ENCODE data around the gene CPXM1.
A peak's percentile ranks its signal among the peaks of the same experiment; 100 is the strongest.

Gene CPXM1

DNA sequence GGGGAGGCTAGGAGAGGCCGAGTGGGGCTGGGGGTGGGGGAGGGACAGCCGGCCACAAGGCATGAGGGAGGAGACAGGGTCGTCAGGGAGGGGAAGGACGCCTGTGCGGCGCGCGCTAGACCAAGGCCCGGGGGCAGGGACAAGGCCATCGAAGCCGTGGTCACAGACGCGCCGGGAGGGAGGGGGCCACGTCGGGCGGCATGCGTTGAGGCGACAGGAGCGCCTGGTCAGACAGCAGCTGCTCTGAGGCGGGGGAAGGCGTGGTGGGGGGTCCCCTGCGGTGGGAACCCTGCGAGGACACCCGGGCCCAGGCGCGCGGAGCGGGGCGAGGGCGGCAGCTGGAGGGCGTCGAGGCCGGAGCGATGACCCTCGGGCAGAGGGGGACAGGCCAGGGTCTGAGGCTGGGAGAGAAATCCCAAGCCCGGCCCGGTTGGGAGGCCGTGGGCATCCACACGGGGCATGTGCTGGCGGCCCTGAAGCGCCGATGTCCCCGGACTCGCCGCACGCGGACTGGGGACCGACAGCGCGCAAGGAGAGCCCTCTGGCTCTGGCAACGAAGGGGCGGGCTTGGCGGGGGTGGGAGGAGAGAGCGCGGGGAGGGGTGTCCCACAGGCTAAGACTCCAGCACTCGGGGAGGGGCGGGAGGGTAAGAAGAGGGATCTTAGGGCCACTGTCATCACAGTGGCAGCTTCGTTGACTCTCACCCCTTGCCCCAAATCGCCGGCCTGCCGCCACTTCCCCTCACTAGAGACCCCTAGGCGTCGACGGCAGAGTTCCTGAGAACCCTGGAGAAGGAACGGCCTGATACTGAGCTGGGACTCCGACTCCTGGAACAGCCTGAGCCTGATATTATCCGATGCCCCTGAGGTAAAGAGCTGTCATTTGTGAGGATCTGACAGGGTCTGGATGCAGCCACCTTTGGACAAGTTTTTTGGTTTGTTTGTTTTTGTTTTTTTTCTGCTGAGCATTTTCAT is 20.8 kb upstream of the CPXM1 start:
- Histone ChIP-seq H3K9ac (ENCODE audit: low read depth, low read length) (no peak overlapping the region), H3K36me3 (ENCODE audit: insufficient read depth, low read length) (no peaks in the 10 kb centered on the region), H3K4me3 (ENCODE audit: low read length) (peak overlapping the region; percentile 23), H3K4me1 (ENCODE audit: insufficient read depth, low read length) (peaks cover 9% of the 10 kb centered on the region), H3K27me3 (ENCODE audit: insufficient read depth, low read length) (peaks cover 47% of the 10 kb centered on the region), H3K27ac (ENCODE audit: low read depth, low read length) (no peak overlapping the region), H3K9me3 (ENCODE audit: insufficient read depth, low read depth, low read length) (no peaks in the 10 kb centered on the region)
- WGBS, result 11% methylated on average over 68 of the region's 68 CpGs

DNA sequence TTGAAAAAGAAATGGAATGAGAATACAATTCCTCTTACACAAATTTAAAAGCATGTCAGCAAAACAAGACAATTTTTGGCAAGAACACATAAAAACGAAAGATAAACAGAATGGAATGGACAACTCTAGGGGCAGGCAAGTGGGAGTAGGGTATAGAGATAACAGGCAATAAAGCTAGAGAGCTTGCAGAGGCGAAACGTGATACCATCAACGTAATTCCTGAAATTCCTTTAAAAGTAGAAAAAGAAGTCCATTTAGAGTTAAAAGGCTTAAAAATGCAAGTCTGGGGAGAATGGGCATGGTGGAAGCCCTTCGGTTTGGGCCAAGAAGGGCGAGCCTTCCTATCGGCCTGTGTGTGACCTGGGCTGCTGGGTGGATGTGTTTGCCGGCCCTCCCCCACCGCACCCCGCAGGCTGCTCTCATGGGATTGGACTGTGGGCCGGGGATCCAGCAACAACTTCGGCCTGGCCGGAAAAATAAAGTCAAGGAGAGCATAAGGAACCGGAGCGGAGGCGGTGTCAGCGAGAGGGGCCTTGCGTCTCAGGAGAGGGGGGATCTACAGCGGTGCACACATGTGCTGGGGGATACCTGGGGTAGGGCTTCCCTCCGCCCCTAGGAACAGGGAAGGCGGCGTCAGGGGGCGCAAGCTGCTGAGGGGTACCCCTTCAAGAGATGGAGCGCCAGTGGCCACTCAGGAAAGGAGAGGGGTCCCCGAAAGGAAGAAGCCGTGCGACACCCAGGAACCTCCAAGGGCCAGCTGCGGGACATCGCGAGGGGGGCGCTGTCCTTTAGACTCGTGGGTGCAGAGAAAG is 19.9 kb upstream of the CPXM1 start:
- Histone ChIP-seq H3K4me3 (ENCODE audit: low read length) (peak overlapping the region; percentile 37), H3K9me3 (ENCODE audit: insufficient read depth, low read depth, low read length) (no peaks in the 10 kb centered on the region), H3K36me3 (ENCODE audit: insufficient read depth, low read length) (no peaks in the 10 kb centered on the region), H3K27ac (ENCODE audit: low read depth, low read length) (no peak overlapping the region), H3K27me3 (ENCODE audit: insufficient read depth, low read length) (peaks cover 40% of the 10 kb centered on the region), H3K4me1 (ENCODE audit: insufficient read depth, low read length) (peaks cover 9% of the 10 kb centered on the region), H3K9ac (ENCODE audit: low read depth, low read length) (no peak overlapping the region)
- 19% methylated on average over 32 of the region's 32 CpGs for WGBS

DNA sequence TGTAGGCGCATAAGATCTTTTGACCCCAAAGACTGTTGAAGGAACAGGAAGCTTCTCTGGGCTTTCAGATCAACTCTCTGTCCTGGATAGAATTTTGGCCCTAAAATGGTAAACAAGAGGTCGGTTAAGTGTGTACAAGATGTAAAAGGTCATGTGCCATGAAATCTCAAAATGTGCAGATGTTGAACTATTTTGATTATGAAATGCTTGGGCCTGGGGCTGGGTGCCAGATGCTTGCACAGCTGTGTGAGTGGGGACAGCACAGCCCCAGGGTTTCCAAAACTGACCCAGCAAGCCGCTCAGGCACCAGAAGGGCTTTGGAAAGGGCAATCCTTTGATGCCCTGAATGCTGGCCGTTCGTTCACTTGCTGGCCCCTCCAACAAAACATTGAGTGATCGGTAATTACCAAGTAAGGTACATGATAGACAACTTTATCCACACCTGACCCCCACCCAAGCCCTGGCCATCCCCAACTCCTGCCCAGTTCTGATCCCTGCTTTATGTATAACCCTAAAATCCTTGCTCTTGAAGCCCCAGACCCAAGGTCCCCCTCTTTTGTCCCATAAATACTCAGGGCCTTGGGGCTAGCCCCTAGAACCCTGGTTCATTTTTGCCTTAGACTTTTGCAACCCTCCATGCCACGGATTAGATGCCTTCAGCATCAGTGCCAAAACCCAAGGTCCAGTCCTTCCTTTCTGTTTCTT is 17.6 kb upstream of the CPXM1 start:
- no peak overlapping the region for H3K4me3 ChIP-seq (ENCODE audit: low read length)
- 94% methylated on average over 7 of the region's 7 CpGs for WGBS
- no peaks in the 10 kb centered on the region for H3K9me3 ChIP-seq (ENCODE audit: insufficient read depth, low read depth, low read length)
- H3K9ac ChIP-seq (ENCODE audit: low read depth, low read length), result no peak overlapping the region
- H3K27me3 ChIP-seq (ENCODE audit: insufficient read depth, low read length), result peaks cover 40% of the 10 kb centered on the region
- H3K4me1 ChIP-seq (ENCODE audit: insufficient read depth, low read length), result peaks cover 9% of the 10 kb centered on the region
- H3K27ac ChIP-seq (ENCODE audit: low read depth, low read length), result no peak overlapping the region
- H3K36me3 ChIP-seq (ENCODE audit: insufficient read depth, low read length), result no peaks in the 10 kb centered on the region

DNA sequence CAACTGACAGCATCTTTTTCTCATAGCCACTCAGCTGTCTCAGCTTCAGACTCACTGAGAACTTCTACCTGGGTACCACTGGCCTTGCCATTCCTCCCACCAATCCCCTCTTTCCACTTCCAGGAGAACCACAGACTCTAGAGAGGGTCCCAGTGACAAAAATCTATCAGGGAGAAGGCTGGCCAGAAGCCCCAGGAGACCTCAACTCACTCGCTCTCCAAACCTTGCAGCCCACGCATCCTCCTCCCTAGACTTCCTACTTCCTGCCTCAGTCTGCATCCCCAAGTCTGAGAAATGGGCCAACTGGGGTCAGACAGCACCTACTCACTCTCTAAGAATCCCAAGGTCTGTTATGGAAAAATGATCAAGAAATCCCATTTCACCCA is 16.9 kb upstream of the CPXM1 start:
- Histone ChIP-seq H3K27me3 (ENCODE audit: insufficient read depth, low read length) (peaks cover 39% of the 10 kb centered on the region), H3K36me3 (ENCODE audit: insufficient read depth, low read length) (no peaks in the 10 kb centered on the region), H3K9me3 (ENCODE audit: insufficient read depth, low read depth, low read length) (no peaks in the 10 kb centered on the region), H3K9ac (ENCODE audit: low read depth, low read length) (no peak overlapping the region), H3K4me3 (ENCODE audit: low read length) (no peak overlapping the region), H3K4me1 (ENCODE audit: insufficient read depth, low read length) (peaks cover 9% of the 10 kb centered on the region), H3K27ac (ENCODE audit: low read depth, low read length) (no peak overlapping the region)
- 89% methylated on average over 2 of the region's 2 CpGs for WGBS

DNA sequence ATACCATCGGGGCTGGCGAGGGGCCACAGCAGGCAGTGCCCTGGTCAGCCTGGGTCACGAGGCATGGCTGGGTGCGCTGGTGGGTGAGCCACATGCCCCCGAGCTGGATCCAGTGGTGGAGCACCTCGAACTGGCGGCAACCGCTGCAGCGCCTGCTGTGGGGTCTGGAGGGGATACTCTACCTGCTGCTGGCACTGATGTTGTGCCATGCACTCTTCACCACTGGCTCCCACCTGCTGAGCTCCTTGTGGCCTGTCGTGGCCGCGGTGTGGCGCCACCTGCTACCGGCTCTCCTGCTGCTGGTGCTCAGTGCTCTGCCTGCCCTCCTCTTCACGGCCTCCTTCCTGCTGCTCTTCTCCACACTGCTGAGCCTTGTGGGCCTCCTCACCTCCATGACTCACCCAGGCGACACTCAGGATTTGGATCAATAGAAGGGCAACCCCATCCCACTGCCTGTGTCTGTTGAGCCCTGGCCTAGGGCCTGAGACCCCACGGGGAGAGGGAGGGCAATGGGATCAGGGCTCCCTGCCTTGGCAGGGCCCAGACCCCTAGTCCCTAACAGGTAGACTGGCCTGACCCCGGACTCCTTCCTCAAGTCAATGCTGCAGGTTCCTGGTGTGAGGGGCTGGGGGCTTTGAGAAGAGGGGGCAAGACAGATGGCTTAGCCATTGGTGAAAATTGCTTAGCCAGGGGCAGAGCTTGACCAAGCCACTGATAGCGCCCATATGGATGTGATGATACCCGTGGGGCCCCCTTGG is 16.3 kb upstream of the CPXM1 start:
- 81% methylated on average over 20 of the region's 20 CpGs for WGBS
- no peak overlapping the region for H3K27ac ChIP-seq (ENCODE audit: low read depth, low read length)

DNA sequence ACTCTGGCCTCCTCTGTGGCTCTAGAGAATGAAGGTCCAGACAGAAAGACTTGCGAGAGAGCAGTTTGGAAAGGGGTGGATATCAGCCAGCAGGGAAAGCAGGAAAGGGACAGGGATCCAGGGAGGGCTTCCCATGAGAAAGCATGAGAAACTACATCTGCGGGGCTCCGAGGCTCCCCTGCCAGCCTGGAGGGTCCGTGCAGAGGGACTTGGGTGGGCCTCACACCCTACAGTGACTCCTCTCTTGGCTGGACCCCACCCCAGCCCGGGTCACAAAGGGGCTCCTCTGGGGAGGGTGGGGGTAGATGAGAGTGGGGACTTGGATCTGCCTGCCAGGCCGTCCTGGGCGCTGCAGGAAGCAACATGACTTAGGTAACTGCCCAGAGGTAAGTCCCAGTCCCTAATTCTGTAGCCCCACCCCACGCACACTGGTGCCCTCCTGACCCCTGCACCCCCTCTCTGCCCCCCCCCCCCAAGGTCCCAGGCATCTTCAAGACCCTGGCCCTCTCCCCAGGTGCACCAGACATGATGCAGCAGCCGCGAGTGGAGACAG is 15.7 kb upstream of the CPXM1 start, which contains the start of gene TMEM239:
Gene TMEM239, plus strand, starts transcription at position 335 of the 553 bp plus-strand sequence. Its CDS starts 191 bp downstream, at position 526.
- H3K36me3 ChIP-seq (ENCODE audit: insufficient read depth, low read length), result no peaks in the 10 kb centered on the region
- H3K4me1 ChIP-seq (ENCODE audit: insufficient read depth, low read length), result peaks cover 9% of the 10 kb centered on the region
- no peak within 1 kb of the TSS for H3K4me3 ChIP-seq (ENCODE audit: low read length)
- H3K27ac ChIP-seq (ENCODE audit: low read depth, low read length), result no peak within 1 kb of the TSS
- H3K9ac ChIP-seq (ENCODE audit: low read depth, low read length), result no peak within 1 kb of the TSS
- WGBS, result 88% methylated on average over 10 of the region's 10 CpGs
- H3K9me3 ChIP-seq (ENCODE audit: insufficient read depth, low read depth, low read length), result no peaks in the 10 kb centered on the region
- H3K27me3 ChIP-seq (ENCODE audit: insufficient read depth, low read length), result peaks cover 27% of the 10 kb centered on the region

More for the DNA sequence above, 16.3 kb upstream of the CPXM1 start:
- no peak overlapping the region for H3K9ac ChIP-seq (ENCODE audit: low read depth, low read length)
- H3K9me3 ChIP-seq (ENCODE audit: insufficient read depth, low read depth, low read length), result no peaks in the 10 kb centered on the region
- H3K4me1 ChIP-seq (ENCODE audit: insufficient read depth, low read length), result peaks cover 9% of the 10 kb centered on the region
- peaks cover 33% of the 10 kb centered on the region for H3K27me3 ChIP-seq (ENCODE audit: insufficient read depth, low read length)
- no peak overlapping the region for H3K4me3 ChIP-seq (ENCODE audit: low read length)
- no peaks in the 10 kb centered on the region for H3K36me3 ChIP-seq (ENCODE audit: insufficient read depth, low read length)

DNA sequence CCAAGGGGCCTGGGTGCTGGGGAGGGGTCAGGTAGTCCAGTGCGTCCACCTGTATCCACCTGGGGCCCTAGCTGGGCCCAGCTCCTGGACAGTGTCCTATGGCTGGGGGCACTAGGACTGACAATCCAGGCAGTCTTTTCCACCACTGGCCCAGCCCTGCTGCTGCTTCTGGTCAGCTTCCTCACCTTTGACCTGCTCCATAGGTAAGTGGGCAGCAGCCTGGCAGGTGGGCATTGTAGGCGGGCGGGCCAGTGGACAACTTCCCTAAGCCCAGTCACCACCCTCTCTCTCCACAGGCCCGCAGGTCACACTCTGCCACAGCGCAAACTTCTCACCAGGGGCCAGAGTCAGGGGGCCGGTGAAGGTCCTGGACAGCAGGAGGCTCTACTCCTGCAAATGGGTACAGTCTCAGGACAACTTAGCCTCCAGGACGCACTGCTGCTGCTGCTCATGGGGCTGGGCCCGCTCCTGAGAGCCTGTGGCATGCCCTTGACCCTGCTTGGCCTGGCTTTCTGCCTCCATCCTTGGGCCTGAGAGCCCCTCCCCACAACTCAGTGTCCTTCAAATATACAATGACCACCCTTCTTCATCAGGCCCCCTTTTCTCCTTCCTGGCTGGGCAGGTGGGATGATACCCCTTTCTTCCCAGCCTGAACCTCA is 14.9 kb upstream of the CPXM1 start:
- Histone ChIP-seq H3K9ac (ENCODE audit: low read depth, low read length) (no peak overlapping the region), H3K27ac (ENCODE audit: low read depth, low read length) (no peak overlapping the region), H3K9me3 (ENCODE audit: insufficient read depth, low read depth, low read length) (no peaks in the 10 kb centered on the region), H3K27me3 (ENCODE audit: insufficient read depth, low read length) (peaks cover 20% of the 10 kb centered on the region), H3K4me1 (ENCODE audit: insufficient read depth, low read length) (peaks cover 7% of the 10 kb centered on the region), H3K4me3 (ENCODE audit: low read length) (no peak overlapping the region), H3K36me3 (ENCODE audit: insufficient read depth, low read length) (no peaks in the 10 kb centered on the region)
- WGBS, result 88% methylated on average over 8 of the region's 8 CpGs

DNA sequence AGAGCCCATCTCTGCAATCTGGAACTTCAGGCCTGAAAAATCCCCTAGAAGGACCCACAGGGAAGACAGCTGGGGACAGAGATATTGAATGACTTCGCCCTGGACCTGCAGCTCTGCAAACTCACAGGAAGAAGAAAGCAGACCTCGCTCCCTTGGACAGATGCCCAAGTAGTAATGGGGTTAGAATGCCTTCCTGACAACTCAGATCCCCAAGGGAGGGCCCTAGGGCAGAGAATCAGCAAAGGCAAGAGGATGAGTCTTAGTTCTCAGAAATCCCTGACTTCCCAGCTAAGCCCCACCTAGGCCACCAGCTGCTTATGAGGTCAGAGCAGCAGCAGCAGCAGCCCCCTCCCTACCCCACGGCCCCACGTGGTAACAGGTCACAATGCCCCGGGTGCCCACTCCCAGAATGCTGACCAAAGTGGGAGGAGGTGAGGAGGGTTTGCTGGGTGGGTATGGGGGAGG is 14.2 kb upstream of the CPXM1 start, which contains the start of gene C20orf141:
Gene C20orf141, plus strand, starts transcription at position 401 of the 465 bp plus-strand sequence. CDS start 198 bp downstream, outside the sequence.
- no peak within 1 kb of the TSS for H3K9ac ChIP-seq (ENCODE audit: low read depth, low read length)
- 43% methylated on average over 5 of the region's 5 CpGs for WGBS
- no peak within 1 kb of the TSS for H3K27ac ChIP-seq (ENCODE audit: low read depth, low read length)
- peaks cover 12% of the 10 kb centered on the region for H3K27me3 ChIP-seq (ENCODE audit: insufficient read depth, low read length)
- no peaks in the 10 kb centered on the region for H3K4me1 ChIP-seq (ENCODE audit: insufficient read depth, low read length)
- H3K4me3 ChIP-seq (ENCODE audit: low read length), result no peak within 1 kb of the TSS
- H3K9me3 ChIP-seq (ENCODE audit: insufficient read depth, low read depth, low read length), result no peaks in the 10 kb centered on the region
- H3K36me3 ChIP-seq (ENCODE audit: insufficient read depth, low read length), result no peaks in the 10 kb centered on the region

DNA sequence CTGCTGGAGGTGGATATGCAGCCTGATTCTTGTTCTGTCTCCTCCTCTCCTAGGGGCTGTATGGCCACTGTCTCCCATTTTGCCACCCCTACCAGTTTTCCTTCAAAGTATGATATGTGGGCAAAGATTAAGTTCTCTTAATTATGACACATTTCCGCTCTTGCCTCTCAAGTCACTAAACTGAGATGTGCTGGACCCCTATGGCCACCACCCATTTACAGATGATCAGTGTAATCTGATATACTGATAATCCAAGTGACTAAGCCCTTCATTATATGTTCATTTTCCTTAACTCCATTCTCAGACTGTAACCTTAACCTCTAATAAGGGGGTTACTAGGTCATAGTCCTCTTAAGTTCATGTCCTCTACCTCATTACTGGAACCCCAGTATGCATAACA is 13.6 kb upstream of the CPXM1 start:
- 92% methylated on average over 1 of the region's 1 CpG for WGBS

More for the DNA sequence above, 13.6 kb upstream of the CPXM1 start:
- Histone ChIP-seq H3K9me3 (ENCODE audit: insufficient read depth, low read depth, low read length) (no peaks in the 10 kb centered on the region), H3K9ac (ENCODE audit: low read depth, low read length) (no peak overlapping the region), H3K36me3 (ENCODE audit: insufficient read depth, low read length) (no peaks in the 10 kb centered on the region), H3K27me3 (ENCODE audit: insufficient read depth, low read length) (peaks cover 8% of the 10 kb centered on the region), H3K4me3 (ENCODE audit: low read length) (no peak overlapping the region), H3K4me1 (ENCODE audit: insufficient read depth, low read length) (no peaks in the 10 kb centered on the region), H3K27ac (ENCODE audit: low read depth, low read length) (no peak overlapping the region)
